A172 (cell line): ENCODE data around the gene MIS12. TPM values are rescaled to one million over a fixed set of nuclear protein-coding genes. Genes with fewer than 3 reads are reported as not detected.

ENCODE experiments used
- DNase-seq: peaks from one replicate; pipeline ENCODE4 v3.0.0-alpha.2; 2015; ENCODE audit warnings: low spot score
- total RNA-seq: library from RNA; depleted of rRNA; stranded (reverse); fragments of >200 nt; shearing (Covaris generic); gene quantifications from 2 replicates; pipeline ENCODE4 v1.2.3, GENCODE V29; 2014

Gene MIS12
- total RNA-seq, 1 experiment from 2014 or later, result 27.4 TPM

DNA sequence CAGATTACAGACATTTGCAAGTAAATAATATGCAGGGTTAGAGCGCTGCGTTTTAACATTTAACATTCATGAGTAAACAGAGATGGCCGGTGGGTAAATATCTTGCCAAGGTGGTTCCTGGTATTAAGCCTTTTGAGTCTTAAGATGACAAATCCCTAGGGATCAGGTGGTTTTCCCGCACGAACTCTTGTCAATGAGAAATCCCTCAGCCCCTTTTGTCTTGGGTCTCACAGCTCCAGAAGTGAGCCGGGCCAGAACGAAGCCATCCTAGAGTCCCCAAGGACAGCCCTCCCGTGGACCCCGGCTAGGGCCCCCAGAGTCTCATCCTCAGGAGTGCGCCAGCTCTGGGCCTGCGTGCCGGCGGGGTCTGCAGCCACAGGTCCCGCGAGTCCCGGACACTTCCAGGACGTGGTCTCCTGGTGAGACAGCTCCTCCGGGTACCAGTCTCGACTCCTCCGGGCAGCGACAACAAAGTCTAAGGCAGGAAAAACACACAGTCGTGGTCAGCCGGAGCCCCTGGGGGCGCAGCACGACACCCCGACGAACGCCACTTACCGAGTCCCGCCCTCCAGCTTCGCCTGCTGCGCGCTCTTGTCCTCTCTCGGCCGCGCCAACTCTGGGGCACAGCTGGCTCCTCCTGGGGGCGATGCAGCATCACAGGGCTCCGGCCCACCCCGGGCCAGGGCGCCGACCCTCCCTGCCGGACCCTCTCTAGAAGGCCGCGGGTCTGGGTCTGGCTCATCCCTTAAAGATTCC is 13.3 kb downstream of the MIS12 start:
- DNase-seq, result no peak

DNA sequence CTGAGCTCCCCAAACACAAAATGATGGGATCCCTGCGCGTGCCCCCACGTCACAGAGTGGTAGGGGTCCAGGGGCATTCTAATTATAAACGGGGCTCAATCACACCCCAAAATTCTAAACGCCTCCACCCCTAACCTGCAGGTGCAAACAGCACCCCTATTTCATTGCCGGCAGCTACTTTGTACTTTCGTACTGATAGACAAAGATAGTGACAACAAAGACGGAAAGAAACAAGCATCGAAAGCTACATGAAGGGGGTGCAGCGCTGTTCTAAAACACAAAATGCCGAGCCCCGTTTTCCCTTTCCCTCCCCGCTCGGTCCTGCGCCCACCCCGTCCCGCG is 13.9 kb downstream of the MIS12 start:
- DNase-seq, result no peak

DNA sequence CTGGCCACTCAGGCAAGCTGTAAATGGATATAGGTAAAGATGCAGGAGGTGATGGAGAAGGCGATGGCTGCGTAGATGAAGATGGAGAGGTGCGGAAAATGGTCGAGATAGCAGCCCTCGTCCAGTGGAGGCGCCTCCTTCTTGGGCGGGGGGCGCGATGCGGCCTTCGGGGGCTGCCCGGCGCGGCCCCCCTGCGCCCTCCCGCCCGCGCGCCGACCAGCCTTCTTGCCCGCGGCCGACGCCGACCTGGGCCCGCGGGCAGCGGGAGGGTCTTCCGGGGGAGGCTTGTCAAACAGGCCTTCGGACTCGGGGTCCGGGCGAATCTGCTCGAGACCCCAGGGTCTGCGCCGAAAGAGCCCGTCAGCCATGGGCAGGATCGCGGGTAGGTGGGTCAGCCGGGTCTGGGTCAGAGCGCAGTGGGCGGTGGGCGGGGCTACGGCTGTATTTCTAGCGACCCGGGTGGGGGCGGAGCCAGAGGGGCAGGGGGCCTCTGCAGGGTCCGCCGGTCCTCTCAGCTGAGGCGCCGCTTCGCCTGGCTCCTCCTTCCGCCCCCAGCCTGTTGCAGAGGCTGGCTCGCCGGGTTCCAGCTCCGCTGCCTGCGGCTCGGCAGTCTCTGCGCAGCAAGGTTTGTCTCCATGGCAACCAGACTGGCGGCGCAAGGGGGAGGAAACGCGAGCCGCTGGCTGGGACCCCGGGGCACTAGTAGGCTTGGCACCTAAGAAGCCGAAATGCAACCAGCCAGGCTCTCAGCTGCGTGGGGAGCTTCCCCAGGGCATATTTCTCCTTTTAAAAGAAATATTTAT is 14.4 kb downstream of the MIS12 start:
- peak; percentile 65 for DNase-seq

DNA sequence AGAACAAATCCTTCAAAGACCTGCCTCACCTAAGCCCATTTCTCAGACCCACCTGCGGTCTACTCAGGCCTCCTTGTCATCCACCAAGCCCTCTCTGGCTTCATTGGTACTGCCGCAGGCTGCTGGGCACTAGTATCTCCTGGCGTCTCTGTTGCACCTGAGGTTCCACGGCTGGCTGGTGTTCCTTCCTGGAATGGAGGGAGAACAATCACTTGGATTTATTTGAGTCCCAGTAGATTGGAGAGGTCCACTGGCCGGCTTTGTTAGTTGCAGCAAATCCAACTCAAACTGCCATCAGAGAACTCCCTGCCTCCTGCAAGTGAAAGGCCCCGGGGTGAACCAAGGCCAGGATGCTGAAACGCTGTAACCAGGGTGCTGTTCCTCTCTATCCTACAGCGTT is 15.3 kb downstream of the MIS12 start:
- no peak for DNase-seq

GRCh38 chr17:5502552-5502951 is 16.2 kb downstream of the MIS12 start:
- DNase-seq, result no peak

- DNase-seq, result no peak
These were observed 19.9 kb downstream of the MIS12 start for GRCh38 chr17:5506307-5506706.

- peak; percentile 74 for DNase-seq
These were observed 22.4 kb downstream of the MIS12 start for GRCh38 chr17:5508810-5509209.

- DNase-seq, result peak; percentile 48
These were observed 23.1 kb downstream of the MIS12 start for GRCh38 chr17:5509482-5509881.

DNA sequence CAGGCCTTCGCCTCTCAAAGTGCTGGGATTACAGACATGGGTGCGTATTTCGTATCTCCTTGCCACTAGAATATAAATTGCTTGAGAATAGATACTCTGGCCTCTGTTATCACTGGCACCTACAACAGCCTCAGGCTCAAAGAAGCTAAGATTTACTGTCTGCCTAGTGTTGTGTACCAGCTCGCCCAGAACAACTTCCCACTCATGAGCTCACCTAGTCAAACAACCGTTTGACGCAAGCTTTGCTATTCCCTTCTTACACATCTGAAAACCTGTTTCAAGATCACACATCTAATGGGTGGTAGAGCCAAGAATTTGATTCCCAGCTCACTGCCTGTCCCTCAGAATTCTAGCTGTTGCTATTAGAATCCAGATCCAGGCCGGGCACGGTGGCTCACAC is 24.4 kb downstream of the MIS12 start:
- no peak for DNase-seq

GRCh38 chr17:5511401-5512225 is 25.2 kb downstream of the MIS12 start:
- DNase-seq, result no peak

- DNase-seq, result no peak
These were observed 27.3 kb downstream of the MIS12 start for GRCh38 chr17:5513628-5514027.

GRCh38 chr17:5514976-5515375 is 28.6 kb downstream of the MIS12 start:
- no peak for DNase-seq

- DNase-seq, result peak; percentile 100
These were observed 29.9 kb downstream of the MIS12 start for GRCh38 chr17:5516060-5516792.

DNA sequence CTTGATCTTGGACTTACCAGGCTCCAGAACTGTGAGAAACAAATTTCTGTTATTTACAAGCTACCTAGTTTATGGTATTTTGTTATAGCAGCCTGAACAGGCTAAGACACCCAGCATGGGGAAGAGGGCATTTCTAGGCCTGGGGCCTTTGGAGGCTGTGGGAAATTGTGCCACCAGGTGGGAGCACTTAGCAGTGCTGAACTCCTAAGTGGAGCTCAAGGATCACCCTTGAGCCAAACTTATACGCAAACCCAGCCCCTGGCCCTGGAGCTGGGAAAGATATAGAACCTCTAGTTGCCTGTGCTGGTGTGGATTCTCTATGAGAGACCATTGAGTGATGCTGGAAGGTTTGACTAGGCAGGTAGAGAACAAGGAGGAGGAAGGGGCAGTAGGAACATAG is 36.1 kb downstream of the MIS12 start:
- no peak for DNase-seq

DNA sequence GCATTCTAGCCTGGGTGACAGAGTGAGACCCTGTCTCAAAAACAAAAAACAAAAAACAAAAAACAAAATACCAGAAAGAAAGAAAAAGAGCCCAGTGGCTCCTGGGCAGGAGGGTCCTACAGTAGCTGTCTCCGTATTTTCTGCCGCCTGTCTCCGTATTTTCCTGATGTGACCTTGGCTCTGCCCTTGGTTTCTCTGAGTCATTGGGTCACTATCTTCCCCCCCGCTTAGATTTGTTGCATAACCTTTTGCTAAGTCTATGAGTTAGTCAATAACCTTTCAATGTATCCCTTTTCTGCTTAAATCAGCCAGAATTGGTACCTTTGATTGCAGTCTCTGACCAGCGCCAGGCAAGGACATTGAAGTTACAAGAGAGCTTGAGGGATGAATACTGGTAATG is 36.9 kb downstream of the MIS12 start:
- no peak for DNase-seq

DNA sequence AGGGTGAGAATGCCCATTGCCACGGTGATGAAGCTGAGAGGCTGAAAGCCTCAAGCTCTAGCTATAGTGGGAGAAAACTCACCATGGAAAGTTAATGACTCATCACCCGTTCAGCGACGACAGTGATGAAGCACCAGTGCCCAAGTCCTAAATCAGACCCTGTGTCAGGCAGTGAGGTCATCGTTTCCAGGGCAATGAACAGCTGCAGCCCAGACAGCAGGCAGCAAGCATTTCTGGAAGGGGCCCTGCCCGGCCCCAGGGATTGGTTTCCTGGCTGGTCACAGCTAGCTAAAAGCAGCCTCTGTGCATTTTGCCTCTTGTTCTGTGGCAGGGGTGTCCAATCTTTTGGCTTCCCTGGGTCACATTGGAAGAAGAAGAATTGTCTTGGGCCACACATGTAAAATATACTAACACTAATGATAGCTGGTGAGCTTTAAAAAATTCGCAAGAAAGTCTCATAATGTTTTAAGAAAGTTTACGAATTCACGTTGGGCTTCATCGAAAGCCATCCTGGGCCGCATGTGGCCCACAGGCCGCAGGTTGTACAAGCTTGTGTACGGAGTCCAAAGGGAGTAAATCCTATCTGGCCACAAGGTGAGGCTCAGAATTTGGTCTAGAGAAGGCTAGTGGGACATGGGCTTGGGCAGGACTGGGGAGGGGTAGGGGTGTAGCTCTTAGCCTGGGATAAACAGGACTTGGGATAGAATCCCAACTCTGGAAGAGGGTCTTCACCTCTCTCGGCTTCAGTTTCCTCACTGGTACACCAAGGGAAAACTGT is 40.6 kb downstream of the MIS12 start:
- DNase-seq, result peak; percentile 99

DNA sequence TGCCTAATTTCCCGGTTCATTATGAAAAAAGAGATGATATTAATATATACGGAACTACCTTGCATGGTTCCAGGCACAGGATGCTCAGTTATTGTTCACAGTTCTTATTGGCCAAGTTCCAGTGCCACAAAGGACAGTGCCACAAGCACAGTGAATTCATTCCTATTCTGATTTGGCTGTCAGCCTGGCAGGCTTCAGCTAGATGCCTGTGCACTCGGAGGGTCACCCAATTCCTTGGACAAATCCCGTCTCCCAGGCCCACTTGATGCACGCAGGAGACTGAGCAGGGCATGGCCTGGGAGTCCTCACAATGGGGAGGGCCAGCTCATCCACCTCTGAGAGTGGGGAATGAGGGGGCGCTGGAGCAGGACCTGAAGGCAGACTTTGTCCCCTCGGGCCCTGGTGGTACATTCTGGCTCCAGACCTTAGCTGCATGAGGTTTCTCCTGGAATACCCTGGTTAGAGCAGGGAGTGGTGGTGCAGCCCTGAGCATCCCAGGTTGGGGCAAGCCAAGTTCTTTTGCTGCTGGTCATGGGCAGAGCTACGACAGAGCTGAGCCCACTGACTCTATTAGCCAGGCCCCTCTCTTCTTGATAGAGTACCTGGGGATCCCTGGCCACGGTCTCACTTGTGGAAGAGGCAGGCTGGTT is 41.4 kb downstream of the MIS12 start:
- DNase-seq, result no peak

- DNase-seq, result no peak
These were observed 44.1 kb downstream of the MIS12 start for GRCh38 chr17:5530265-5531084.

- no peak for DNase-seq
These were observed 44.7 kb downstream of the MIS12 start for GRCh38 chr17:5531085-5531418.

GRCh38 chr17:5532581-5532980 is 46.2 kb downstream of the MIS12 start:
- DNase-seq, result no peak
